Mesodermal cell (in vitro differentiated cells): Measurements from ENCODE around the gene ITPR1.

Source experiments
- H3K27ac ChIP-seq: 2 replicates; pipeline ENCODE4 v1.7.0; 2013; ENCODE audit warnings: mild to moderate bottlenecking, low read depth, low read length, moderate library complexity; ENCODE audit not compliant: severe bottlenecking
- H3K36me3 ChIP-seq: 2 replicates; pipeline ENCODE4 v1.7.1; 2013; ENCODE audit warnings: mild to moderate bottlenecking, low read length, moderate library complexity; ENCODE audit not compliant: control insufficient read depth, insufficient read depth
- H3K4me1 ChIP-seq: one replicate; pipeline ENCODE4 v1.7.1; 2013; ENCODE audit warnings: mild to moderate bottlenecking, low read length; ENCODE audit not compliant: insufficient read depth, control insufficient read depth, poor library complexity, severe bottlenecking
- H3K4me3 ChIP-seq: 2 replicates; pipeline ENCODE4 v1.7.0; 2013; ENCODE audit warnings: low read length, control low read depth, mild to moderate bottlenecking; ENCODE audit not compliant: insufficient read depth, poor library complexity, severe bottlenecking; ENCODE audit errors: extremely low read depth
- H3K9me3 ChIP-seq: 2 replicates; pipeline ENCODE4 v1.7.1; 2013; ENCODE audit warnings: mild to moderate bottlenecking, low read length, moderate library complexity; ENCODE audit not compliant: control insufficient read depth
- WGBS, 2 experiments: methylation state at CpG; one replicate each; pipeline ENCODE4 v1.1.5; 2013; ENCODE audit warnings: missing lambda C conversion rate in 2 of 2; ENCODE audit not compliant: insufficient coverage in 2 of 2; 5-methylcytosine and 5-hydroxymethylcytosine counted together

The ITPR1 gene

GRCh38 chr3:4492208-4493013 lies 737 bp upstream of the ITPR1 start:
- WGBS, 2 experiments, result 0 to 1% methylated on average over 30 to 32 of the region's 43 CpGs
- Histone ChIP-seq H3K36me3 (no peaks in the 10 kb centered on the region), H3K27ac (peak overlapping the region; percentile 66), H3K4me3 (peak overlapping the region; percentile 71), H3K9me3 (no peaks in the 10 kb centered on the region), H3K4me1 (no peaks in the 10 kb centered on the region)

- Histone ChIP-seq H3K9me3 (no peaks in the 10 kb centered on the region), H3K4me3 (peak overlapping the region; percentile 71), H3K36me3 (no peaks in the 10 kb centered on the region), H3K4me1 (no peaks in the 10 kb centered on the region), H3K27ac (no peak overlapping the region)
- 26 to 39% methylated on average over 16 to 19 of the region's 28 CpGs for WGBS, 2 experiments
These were observed 1.1 kb downstream of the ITPR1 start for GRCh38 chr3:4493941-4494894.

GRCh38 chr3:4494895-4495264 lies 1.7 kb downstream of the ITPR1 start:
- H3K9me3 ChIP-seq, result no peaks in the 10 kb centered on the region
- H3K4me1 ChIP-seq, result no peaks in the 10 kb centered on the region
- H3K4me3 ChIP-seq, result no peak overlapping the region
- H3K36me3 ChIP-seq, result no peaks in the 10 kb centered on the region
- WGBS, 2 experiments, result 40 to 82% methylated on average over 1 to 4 of the region's 4 CpGs
- no peak overlapping the region for H3K27ac ChIP-seq

GRCh38 chr3:4495294-4496086 lies 2.3 kb downstream of the ITPR1 start:
- H3K9me3 ChIP-seq, result no peaks in the 10 kb centered on the region
- H3K36me3 ChIP-seq, result no peaks in the 10 kb centered on the region
- WGBS, 2 experiments, result 91 to 97% methylated on average over 3 of the region's 3 CpGs
- H3K4me3 ChIP-seq, result no peak overlapping the region
- H3K27ac ChIP-seq, result no peak overlapping the region
- H3K4me1 ChIP-seq, result no peaks in the 10 kb centered on the region

GRCh38 chr3:4496087-4496452 lies 2.9 kb downstream of the ITPR1 start:
- Histone ChIP-seq H3K36me3 (no peaks in the 10 kb centered on the region), H3K27ac (no peak overlapping the region), H3K4me1 (no peaks in the 10 kb centered on the region), H3K4me3 (no peak overlapping the region), H3K9me3 (no peaks in the 10 kb centered on the region)
- 60 to 94% methylated on average over 1 to 2 of the region's 3 CpGs for WGBS, 2 experiments

- no peaks in the 10 kb centered on the region for H3K4me1 ChIP-seq
- no peak overlapping the region for H3K27ac ChIP-seq
- no peaks in the 10 kb centered on the region for H3K9me3 ChIP-seq
- no peaks in the 10 kb centered on the region for H3K36me3 ChIP-seq
- 50 to 80% methylated on average over 1 to 2 of the region's 5 CpGs for WGBS, 2 experiments
- no peak overlapping the region for H3K4me3 ChIP-seq
These were observed 4.0 kb downstream of the ITPR1 start for GRCh38 chr3:4497005-4497692.

GRCh38 chr3:4497843-4498324 lies 4.7 kb downstream of the ITPR1 start:
- Histone ChIP-seq H3K4me3 (no peak overlapping the region), H3K27ac (no peak overlapping the region), H3K4me1 (no peaks in the 10 kb centered on the region), H3K36me3 (no peaks in the 10 kb centered on the region), H3K9me3 (no peaks in the 10 kb centered on the region)
- WGBS, 2 experiments, result 80 to 83% methylated on average over 1 of the region's 1 CpG

GRCh38 chr3:4498446-4498845 lies 5.3 kb downstream of the ITPR1 start:
- Histone ChIP-seq H3K4me3 (no peak overlapping the region), H3K9me3 (no peaks in the 10 kb centered on the region), H3K27ac (no peak overlapping the region), H3K36me3 (no peaks in the 10 kb centered on the region), H3K4me1 (no peaks in the 10 kb centered on the region)
- WGBS, 2 experiments, result 82 to 95% methylated on average over 1 to 4 of the region's 5 CpGs

- H3K4me3 ChIP-seq, result no peak overlapping the region
- 95 to 100% methylated on average over 3 of the region's 3 CpGs for WGBS, 2 experiments
- no peaks in the 10 kb centered on the region for H3K9me3 ChIP-seq
- H3K4me1 ChIP-seq, result no peaks in the 10 kb centered on the region
- H3K36me3 ChIP-seq, result no peaks in the 10 kb centered on the region
- H3K27ac ChIP-seq, result no peak overlapping the region
These were observed 8.3 kb downstream of the ITPR1 start for GRCh38 chr3:4501437-4501836.

GRCh38 chr3:4501927-4502326 lies 8.8 kb downstream of the ITPR1 start:
- 92 to 100% methylated on average over 1 to 6 of the region's 9 CpGs for WGBS, 2 experiments
- no peaks in the 10 kb centered on the region for H3K9me3 ChIP-seq
- no peak overlapping the region for H3K27ac ChIP-seq
- H3K4me3 ChIP-seq, result no peak overlapping the region
- no peaks in the 10 kb centered on the region for H3K36me3 ChIP-seq
- H3K4me1 ChIP-seq, result no peaks in the 10 kb centered on the region
